Glutamatergic neuron (in vitro differentiated cells): ENCODE data around the gene TTC4. TPM values are rescaled to one million over a fixed set of nuclear protein-coding genes. Genes with fewer than 3 reads are reported as not detected.

Experiments
- DNase-seq: peaks from one replicate; pipeline ENCODE4 v3.0.0; 2022
- H3K27ac Mint-ChIP-seq: one replicate; pipeline ENCODE4 v1.8.0; 2020; ENCODE audit warnings: mild to moderate bottlenecking, mixed read lengths, inconsistent platforms; ENCODE audit not compliant: unreplicated experiment
- H3K27me3 Mint-ChIP-seq: one replicate; pipeline ENCODE4 v1.8.0; 2020; ENCODE audit warnings: mild to moderate bottlenecking, moderate library complexity, mixed read lengths, inconsistent platforms; ENCODE audit not compliant: unreplicated experiment
- H3K36me3 Mint-ChIP-seq: one replicate; pipeline ENCODE4 v1.8.0; 2020; ENCODE audit warnings: mild to moderate bottlenecking, mixed read lengths, inconsistent platforms; ENCODE audit not compliant: unreplicated experiment
- H3K4me1 Mint-ChIP-seq: one replicate; pipeline ENCODE4 v1.8.0; 2020; ENCODE audit warnings: mild to moderate bottlenecking, low read depth, mixed read lengths, inconsistent platforms; ENCODE audit not compliant: unreplicated experiment
- H3K4me3 Mint-ChIP-seq: one replicate; pipeline ENCODE4 v1.8.0; 2020; ENCODE audit warnings: mild to moderate bottlenecking, mixed read lengths, inconsistent platforms; ENCODE audit not compliant: unreplicated experiment
- H3K9me3 Mint-ChIP-seq: one replicate; pipeline ENCODE4 v1.8.0; 2020; ENCODE audit warnings: mild to moderate bottlenecking, moderate library complexity, mixed read lengths, inconsistent platforms; ENCODE audit not compliant: unreplicated experiment
- CTCF ChIP-seq: fragments of 200-600 bp; sonication (generic); IDR thresholded peaks from one replicate; pipeline ENCODE4 v1.5.0; 2021; ENCODE audit not compliant: partially characterized antibody, unreplicated experiment
- total RNA-seq: library from RNA; stranded (reverse); fragmentation: NEBNext Ultra II Directional; extraction: Animal tissue kit (Norgen Biotek cat#: 25700); gene quantifications from one replicate; pipeline ENCODE4 v1.2.1, GENCODE V29; 2021; ENCODE audit not compliant: unreplicated experiment

TTC4 gene
- total RNA-seq, 1 donor from 2014 or later, result 14.3 TPM

DNA sequence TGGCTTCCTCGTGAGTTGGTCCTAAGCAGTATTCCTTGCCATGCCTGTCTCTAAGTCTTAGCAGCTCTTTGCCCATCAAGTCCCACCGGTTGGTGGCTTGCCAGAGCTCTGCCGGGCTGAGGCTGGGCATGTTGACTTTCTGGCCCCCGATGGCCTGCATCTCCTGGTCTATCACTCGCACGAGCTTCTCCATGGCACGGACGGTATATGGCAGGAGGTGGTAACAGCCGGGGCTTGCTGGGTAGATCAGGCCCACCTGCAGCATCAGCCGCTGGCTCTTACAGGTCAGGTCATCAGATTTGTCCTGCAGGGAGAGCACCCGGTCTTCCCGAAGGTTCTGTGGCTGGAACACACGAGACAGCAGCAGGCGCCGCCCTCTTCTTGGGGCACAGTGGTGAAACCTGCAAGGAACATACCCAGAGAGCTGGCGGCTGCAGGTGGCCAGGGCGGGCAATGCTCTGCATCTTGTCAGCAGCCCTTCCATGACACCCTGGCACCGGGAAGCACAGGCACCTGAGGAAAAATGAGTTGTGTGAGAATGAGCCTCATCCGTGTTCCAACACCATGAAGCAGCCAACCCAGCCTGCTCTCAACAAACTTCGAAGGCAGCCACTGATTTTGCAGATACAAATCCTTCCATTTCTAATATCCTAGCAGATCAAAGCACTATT is 43.2 kb downstream of the TTC4 start:
- DNase-seq, result no peak
- no peak overlapping the region for H3K27ac Mint-ChIP-seq
- no peak overlapping the region for H3K4me3 Mint-ChIP-seq
- peaks cover 8% of the 10 kb centered on the region for H3K27me3 Mint-ChIP-seq
- no peak for TF ChIP-seq CTCF
- no peaks in the 10 kb centered on the region for H3K36me3 Mint-ChIP-seq
- H3K9me3 Mint-ChIP-seq, result no peaks in the 10 kb centered on the region
- H3K4me1 Mint-ChIP-seq, result peaks cover 35% of the 10 kb centered on the region

GRCh38 chr1:54763816-54764132 is 48.1 kb downstream of the TTC4 start:
- peaks cover 18% of the 10 kb centered on the region for H3K27me3 Mint-ChIP-seq
- H3K4me3 Mint-ChIP-seq, result peak overlapping the region; percentile 94
- no peak for DNase-seq
- no peaks in the 10 kb centered on the region for H3K36me3 Mint-ChIP-seq
- H3K27ac Mint-ChIP-seq, result peak overlapping the region; percentile 83
- TF ChIP-seq CTCF, result no peak
- peaks cover 53% of the 10 kb centered on the region for H3K4me1 Mint-ChIP-seq
- H3K9me3 Mint-ChIP-seq, result peaks cover 2% of the 10 kb centered on the region

DNA sequence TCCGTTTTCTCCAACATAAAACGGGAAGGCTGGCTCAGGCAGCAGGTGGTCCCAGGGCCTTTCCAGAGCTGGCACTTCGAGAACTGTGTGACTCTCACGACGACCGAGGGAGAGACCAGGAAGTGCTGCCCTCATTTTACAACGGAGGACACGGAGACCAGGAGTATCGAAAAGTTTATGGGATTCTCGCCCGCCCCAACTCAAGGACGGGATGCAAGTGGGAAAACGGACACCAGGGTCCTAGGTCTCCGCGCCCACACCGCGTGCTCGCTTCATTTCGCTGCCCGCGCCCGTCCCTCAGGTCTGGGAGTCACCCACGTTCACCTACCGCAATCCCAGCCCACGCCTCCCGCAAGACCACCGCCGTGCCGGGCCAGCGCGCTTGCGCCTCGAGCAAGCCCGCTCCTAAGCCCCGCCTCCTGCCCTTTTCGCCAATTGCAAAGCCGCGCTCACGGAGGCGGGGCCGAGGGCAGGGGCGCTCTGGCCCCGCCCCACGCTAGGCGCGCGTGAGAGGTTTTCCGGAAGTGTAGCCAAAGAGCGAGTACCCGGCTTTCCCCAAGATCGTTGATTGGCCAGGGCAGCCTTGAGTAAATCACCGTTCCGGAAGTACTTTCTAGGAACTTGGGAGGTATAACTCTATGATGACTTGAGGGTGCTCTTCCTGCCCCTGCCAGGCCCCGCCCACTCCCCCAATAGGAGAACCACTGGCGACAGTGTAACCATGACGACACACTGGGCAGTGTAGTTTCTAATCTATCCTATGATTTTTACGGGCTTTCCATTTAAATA is 48.7 kb downstream of the TTC4 start, which contains the start of gene PARS2:
Gene PARS2 (minus strand): TSS at position 391 of the 789 bp plus-strand sequence. CDS start 5,362 bp downstream, outside the sequence.
- H3K4me3 Mint-ChIP-seq, result peak within 1 kb of the TSS; percentile 94
- peaks cover 17% of the 10 kb centered on the region for H3K27me3 Mint-ChIP-seq
- H3K4me1 Mint-ChIP-seq, result peaks cover 49% of the 10 kb centered on the region
- TF ChIP-seq CTCF, result no peak
- H3K9me3 Mint-ChIP-seq, result peaks cover 2% of the 10 kb centered on the region
- peak within 1 kb of the TSS; percentile 83 for H3K27ac Mint-ChIP-seq
- H3K36me3 Mint-ChIP-seq, result no peaks in the 10 kb centered on the region
- DNase-seq, result peak; percentile 98

DNA sequence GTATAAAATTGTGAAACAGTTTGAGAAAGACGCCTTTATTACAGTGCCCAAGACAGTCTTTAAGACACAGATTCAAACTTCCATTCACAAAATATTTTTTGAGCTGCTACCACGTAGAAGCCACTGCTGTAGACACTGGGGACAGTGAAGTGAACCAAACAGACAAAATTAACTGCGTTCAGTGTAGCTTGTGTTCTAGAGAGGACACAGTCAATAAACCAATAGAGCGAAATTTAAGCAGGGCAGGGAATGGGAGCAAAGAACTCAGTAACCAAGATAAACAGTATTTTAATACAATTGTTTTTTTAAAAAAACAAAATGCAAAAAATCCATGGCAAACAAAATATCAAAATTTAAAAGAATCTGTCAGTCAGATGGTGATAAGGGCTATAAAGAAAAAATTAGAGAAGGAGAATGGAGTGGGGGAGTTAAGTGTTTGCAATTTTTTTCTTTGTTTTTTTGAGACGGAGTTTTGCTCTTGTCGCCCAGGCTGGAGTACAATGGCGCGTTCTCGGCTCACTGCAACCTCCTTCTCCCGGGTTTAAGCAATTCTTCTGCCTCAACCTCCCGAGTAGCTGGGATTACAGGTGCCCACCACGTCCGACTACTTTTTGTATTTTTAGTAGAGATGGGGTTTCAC is 49.4 kb downstream of the TTC4 start:
- peaks cover 2% of the 10 kb centered on the region for H3K9me3 Mint-ChIP-seq
- no peak for TF ChIP-seq CTCF
- DNase-seq, result no peak
- H3K4me1 Mint-ChIP-seq, result peaks cover 46% of the 10 kb centered on the region
- peak overlapping the region; percentile 94 for H3K4me3 Mint-ChIP-seq
- no peak overlapping the region for H3K27ac Mint-ChIP-seq
- H3K36me3 Mint-ChIP-seq, result no peaks in the 10 kb centered on the region
- peaks cover 16% of the 10 kb centered on the region for H3K27me3 Mint-ChIP-seq
